Mammary epithelial cell (primary cell): ENCODE data around the gene CLMN.

ENCODE experiments used
- CTCF ChIP-seq, 2 donors: IDR thresholded peaks in 1 of 2; conservative IDR thresholded peaks in 1 of 2; 2 replicates each; pipeline ENCODE4 v1.5.1; 2011 to 2012; ENCODE audit warnings: inconsistent platforms in 2 of 2, low read length in 2 of 2, mild to moderate bottlenecking in 2 of 2, control low read depth in 1 of 2, low read depth in 1 of 2; ENCODE audit not compliant: insufficient read depth in 1 of 2; ENCODE audit errors: extremely low read depth in 1 of 2
- EZH2 ChIP-seq: IDR thresholded peaks from 2 replicates; pipeline ENCODE4 v1.6.1; 2012; ENCODE audit warnings: low read length, inconsistent platforms, borderline replicate concordance

GRCh38 chr14:95340201-95340697, 20.5 kb upstream of the CLMN start:
- TF ChIP-seq CTCF (conservative IDR thresholded peaks at IDR 0.05 in 1 of 2, IDR thresholded peaks at IDR 0.05 in 1 of 2; ENCODE audit: extremely low read depth in 1 of 2, insufficient read depth in 1 of 2, low read depth in 1 of 2, low read length in 2 of 2) (no peak), EZH2 (no peak)
